GM18507 (cell line): Measurements from ENCODE around the gene ADGRB2.

ENCODE experiments used
- DNase-seq: peaks from one replicate; pipeline ENCODE4 v3.0.0; 2011; ENCODE audit warnings: low read depth; ENCODE audit not compliant: insufficient read length; ENCODE audit errors: extremely low spot score
- FAIRE-seq: peaks from 2 replicates; lab custom pipeline; 2011; peaks lifted over from hg19 to GRCh38; lab: Jason Lieb, UNC

The ADGRB2 gene

DNA sequence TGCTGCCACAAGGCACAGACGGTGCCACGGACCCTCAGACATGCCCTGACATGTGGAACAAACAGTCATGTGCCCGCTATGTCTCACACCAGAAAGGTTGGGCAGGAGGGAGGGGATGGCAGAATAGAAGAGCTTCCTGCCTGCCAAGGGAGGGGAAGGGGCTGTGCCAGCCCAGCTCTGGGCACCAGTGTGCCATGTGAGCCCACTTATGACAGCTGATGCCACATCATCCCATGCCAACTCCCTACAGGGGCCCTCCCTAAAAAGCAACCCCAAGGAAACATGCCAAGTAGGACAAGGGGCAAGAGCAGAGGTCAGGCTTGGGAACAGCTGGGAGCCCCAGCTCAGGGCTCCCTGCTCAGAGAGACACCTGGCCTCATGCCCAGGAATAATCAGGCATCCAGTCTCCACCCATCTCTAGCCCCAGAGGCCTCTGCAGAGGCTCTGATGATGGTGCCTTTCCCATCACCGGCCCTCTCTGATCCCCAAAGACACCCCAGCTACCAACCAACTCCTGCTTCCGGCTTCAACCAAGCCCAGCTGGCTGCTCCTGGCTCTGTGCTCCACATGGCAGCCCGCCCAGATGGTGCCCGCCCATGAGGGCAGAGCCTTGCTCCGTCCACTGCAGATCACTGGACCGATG lies 10.3 kb downstream of the ADGRB2 start:
- DNase-seq (no peak), FAIRE-seq (no peak)

DNA sequence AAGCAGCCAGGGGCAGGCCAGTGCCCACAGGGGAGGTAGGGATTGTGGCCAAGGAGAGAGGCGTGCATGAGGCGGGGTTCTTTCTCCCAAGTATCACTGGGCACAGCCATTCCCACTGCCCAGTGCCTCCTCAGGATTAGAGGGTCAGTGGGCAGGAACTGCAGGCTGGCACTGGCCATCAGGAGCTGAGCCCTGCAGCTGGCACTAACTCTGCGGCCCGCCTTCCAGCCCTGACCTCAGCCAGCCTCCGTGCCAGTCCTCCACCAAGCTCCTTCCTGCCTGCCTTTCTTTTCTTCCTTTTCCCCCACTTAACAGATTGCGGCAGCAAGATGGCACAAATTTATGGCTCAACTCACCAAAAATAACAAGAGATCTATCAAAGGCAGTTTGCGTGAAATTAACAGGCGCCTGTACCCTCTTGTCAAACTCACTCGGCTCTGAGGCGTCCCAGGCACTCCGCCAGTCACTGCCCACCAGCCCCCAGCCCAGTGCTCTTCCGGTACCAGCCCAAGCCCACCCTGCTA lies 11.1 kb downstream of the ADGRB2 start:
- FAIRE-seq (no peak), DNase-seq (no peak)

DNA sequence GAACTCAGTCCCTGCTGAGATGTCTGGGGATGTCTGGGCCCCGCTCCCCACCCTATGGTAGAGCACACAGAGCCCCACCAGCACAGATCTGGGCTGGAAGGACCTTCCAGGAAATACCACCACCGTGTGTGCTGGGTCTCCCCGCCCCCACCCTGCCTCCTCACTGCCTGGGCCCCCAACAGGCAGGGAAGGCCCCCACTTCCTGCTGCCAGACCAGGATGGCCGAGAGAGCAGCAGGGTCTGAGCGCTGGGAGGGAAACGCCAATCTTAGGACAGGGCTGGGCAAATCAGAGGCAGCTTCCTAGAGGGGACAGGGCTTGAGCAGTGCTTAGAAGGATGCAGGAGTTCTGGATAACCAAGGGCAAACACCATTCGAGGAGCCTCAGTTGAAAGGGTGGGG lies 11.9 kb downstream of the ADGRB2 start:
- DNase-seq (no peak), FAIRE-seq (no peak)

DNA sequence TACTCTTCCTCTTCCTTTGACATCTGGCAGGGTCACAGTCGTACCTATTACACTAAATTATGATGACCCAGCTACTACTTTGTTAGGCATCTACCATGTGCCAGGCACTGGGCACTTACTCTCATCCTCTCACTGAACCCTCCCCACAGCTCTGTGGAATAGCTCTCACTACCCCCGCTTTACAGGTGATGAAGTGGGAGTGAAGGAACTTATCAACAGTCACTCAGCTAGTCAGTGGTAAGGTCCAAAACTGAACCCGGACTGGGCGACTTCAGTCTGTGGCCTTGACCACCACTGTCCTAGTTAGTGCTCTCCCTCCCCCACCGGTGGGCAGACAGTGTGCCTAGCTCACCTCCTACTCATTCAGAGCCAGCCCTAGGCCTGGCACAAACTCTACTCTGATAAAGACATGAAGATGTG lies 12.3 kb downstream of the ADGRB2 start:
- DNase-seq (no peak), FAIRE-seq (peak; percentile 12)

DNA sequence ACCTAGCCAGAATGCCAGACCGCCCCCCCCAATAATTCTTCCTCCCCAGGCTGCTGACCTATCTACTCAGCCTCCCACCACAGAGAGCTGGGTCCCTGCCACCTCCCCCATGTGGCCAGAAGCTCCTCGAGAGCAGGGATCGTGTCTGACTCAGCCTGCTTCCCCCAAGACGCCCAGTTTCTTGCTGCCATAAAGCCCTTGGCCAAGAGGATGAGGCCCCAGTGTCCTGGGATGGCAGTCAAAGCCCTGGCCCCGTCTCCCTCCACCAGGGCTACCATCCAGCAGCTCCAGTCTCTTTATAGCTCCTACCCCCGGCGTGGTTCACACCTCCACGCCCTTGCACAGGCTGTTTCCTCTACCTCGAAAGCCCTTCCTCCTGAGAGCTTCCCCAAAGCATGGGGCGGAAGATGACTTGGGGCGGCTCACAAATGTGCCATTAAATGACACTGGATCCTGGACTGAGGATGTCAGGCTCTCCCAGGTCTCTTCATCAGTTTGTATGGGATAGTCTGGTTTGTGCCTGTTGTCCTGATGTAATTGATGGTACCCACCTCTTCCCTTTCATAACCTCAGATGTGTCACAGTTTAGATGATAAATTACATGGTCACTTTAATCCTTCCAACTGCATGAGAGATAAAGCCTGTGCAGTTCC lies 13.2 kb downstream of the ADGRB2 start:
- DNase-seq: no peak
- peak; percentile 74 for FAIRE-seq

DNA sequence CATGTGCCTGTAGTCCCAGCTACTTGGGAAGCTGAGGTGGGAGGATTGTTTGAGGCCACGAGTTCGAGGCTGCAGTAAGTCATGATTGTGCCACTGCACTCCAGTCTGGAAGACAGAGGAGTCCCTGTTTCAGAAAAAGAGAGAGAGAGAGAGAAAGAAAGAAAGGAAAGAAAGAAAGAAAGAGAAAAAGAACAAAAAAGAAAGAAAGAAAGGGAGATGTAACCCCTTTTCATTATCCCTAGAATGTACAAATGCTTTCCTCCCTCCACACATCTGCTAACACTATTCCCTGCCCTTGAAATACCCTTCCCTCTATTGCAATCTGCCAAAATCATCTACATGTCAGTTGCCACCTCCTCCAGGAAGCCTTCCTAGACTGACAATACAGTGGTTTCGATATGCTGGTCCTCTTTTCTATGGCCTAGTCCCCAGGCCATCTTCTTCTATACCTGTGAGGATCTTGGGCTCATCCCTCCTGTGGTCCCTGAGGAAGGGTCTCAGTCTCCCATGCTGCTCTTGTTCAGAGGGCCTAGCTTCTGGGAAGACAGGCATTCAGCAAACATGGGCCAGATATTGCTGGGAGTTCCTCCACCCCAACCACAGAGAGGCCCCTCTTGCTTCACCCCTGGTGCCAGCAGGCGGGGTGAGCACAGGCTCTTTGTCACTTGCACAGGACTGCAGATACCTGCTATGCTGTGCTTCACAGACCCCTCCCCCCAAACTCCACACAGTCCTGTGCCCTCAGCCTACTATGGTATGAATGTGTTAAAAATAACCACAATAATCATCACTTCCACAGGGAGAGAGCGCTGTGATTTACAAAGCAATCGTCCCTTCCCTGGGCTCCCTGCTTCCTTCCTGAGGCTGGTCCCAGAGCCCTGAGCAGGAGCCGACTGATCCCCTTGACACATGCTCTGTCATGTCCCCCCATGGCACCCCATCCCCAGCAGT lies 14.1 kb downstream of the ADGRB2 start:
- no peak for FAIRE-seq
- DNase-seq: no peak

DNA sequence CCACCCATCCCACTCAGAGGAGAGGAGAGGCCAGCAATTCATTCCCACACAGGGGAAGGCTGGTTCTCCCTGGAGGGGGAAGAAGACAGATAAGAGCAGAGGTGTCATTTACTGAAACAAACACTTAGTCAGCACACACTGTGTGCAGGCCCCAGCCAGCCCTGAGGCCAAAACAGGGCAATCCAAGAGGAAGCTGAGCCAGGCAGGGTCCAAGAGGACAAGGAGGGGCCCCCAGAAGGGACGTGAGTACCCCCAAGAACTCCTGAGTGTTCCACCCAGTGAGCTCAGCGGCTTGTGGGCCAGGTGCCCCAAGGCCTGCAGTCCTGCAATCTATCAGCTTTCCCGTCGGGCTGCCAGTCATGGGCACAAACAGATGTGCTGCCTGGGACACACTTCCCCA lies 15.8 kb downstream of the ADGRB2 start:
- no peak for FAIRE-seq
- no peak for DNase-seq

DNA sequence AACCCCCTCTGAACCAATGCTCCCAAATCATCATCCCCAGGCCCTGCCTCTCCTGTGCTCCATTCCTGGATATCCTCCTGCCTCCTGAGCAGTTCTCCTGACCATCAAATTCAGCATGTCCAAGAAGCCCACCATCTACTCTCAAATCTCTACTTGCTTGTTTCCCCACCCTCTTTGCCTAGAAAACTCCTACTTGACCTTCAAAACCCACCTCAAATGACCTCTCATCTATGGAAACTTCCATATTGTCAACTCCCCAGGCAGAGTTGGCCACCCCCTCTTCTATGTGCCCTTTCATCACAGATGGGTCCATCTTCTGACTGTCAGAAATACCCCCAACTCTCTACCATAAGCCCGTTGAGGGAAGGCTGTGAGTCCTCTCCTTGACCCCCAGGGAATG lies 16.8 kb downstream of the ADGRB2 start:
- DNase-seq (no peak), FAIRE-seq (no peak)

DNA sequence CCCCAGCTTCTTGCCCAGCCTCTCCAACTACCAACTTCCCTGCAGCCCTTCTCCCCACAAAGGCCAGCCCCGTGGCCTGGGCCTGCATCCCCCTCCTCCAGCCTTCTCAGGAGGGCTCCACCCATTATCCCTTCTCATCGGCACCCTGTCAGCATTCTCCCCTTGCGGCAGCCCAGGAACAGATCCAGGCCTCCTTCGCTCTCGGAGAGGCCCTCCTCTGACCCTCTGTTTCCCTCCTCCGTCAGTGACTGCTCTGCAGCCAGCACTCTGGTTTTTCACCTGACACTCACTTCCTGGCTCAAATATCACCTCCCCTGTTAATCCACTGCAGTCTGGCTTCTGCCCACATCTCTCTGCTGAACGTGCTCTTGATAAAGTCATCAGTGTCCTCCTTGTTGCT lies 17.5 kb downstream of the ADGRB2 start:
- FAIRE-seq (no peak), DNase-seq (no peak)

DNA sequence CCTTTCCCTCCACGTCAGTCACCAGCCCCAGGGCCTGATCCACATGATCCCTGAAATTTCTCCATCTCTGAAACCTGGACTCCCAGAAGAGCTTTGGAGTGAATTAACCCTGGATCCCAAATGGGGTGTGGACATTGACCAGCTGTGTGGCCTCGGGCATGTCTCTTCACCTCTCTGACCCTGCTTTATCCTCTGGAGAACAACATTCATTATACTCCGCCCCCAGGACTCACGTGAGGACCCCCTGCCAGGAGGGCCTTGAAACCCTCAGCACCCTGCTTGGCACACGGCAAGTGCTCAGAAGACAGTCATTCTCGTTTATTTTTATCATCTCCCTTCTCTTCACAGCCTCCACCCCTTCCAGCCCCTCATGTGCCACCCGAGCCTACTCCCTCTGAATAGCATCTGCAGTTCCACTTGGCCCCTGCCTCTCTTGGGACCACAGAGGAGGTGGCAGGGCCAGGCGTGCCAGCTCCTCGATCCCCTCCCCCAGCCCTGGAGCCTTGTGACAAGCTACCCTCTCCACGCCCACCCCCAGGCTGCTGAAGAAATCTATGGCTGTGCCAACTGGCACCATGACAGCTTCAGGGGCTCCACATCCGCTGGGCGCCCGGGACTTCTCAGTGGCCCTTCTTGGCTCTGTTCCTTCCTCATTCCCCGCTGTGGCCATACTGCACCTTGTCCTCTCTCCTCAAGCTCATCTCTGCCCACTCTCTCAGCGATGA lies 18.0 kb downstream of the ADGRB2 start:
- no peak for FAIRE-seq
- DNase-seq: no peak

DNA sequence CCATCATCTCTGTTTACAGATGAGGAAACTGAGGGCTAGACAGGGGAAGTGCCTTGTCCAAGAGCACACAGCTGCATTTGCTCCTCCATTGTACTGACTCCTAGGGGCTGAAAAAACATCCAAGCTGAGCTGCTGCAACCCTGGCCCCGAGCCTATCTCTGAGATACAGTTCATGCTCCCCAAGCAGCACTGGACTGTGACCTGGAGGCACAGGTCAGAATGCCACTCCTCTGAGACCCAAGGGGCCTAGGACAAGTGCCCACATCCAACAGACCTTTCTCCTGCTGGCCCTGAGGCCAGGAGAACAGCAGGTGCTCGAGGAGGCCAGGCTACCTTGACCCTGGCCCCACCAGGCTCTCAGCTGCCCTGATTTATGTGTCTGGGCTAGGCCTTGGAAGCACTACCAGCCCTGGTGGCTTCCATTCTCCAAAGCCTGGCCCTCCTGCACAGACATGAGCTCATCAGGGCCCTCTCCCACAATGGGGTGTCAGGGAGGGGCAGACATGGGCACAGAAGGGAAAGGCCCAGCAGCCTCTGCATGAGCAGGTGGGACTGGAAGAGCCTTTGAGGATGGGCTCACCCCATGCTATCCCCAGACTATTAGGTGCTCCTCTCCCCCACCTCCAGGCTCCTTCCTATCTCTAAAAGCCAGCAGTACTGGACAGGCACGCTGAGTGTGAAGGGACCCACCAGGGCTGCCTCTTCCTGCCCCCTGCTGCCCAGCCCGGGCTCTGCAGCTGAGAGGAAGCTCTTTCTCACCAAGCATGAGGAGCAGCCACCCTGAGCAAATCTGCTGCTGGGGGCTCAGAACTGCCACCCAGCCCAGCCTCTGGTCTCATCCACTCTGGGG lies 18.8 kb downstream of the ADGRB2 start:
- FAIRE-seq: peak; percentile 69
- peak; percentile 53 for DNase-seq

DNA sequence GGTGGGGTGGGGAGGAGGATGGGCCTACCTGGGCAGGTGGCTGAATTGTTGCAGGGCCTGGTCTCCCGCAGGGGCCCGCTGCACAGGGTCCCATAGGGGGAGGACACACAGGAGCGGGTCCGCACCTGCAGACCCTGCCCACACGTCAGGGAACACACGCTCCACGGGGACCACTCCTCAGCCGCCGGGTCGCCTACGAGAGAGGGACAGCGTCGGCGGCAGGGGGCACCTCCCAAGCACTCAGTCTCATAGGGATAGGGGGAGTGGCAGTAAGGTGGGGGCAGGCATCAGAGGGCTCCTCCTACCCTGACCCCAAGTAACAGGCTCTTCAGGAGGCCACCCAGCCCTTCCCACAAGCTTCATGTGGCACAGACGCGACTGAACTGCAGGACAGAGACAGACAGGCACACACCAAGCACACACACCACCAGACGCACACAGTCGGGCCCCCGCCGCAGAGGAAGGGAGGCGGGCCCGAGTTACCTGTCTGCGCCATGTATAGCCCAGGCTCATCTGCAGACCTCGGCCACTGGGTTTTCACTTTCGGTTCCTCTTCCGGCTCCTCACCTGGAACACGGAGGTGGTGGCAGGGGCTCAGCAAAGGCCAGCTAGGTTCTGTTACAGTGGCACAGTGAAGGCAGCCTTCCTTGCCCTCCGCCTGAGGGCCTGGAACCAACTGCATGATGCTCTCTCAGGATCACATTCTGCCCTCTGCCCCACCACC lies 19.8 kb downstream of the ADGRB2 start:
- FAIRE-seq: peak; percentile 93
- DNase-seq: peak; percentile 60

DNA sequence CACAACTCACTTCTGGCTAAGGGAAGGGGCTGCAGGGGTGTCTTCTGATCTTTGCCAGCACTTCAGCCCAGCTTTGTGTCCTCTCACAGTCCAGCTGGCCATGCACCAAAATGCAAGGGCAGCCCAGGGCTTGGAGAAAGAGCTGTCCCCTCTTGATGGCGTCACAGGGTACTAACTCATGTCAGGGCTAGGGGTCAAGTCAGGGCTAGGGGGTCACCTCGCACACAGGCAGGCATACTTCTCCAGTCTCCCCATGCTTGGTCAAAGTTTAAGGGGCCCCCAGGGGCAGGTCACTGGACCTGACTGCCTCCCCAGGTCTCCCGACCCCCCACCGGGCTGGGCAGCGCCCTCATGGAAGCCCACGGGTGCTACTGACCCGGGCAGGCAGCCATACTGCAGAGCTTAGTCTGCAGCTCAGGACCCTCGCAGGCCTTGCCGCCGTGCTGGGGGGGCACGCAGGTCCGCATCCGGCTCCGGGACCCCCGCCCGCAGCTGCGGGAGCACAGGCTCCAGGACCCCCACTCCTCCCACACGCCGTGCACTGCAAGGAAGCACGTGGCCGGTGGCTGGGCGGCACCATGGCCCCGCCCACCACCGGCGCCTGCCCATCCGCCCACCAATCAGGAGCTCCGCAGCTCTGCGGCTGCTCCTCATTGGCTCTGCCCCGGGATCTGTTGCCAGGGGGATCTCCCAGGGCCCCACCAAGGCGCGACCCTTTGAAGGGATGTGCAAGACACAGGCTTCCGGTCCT lies 21.5 kb downstream of the ADGRB2 start:
- DNase-seq: no peak
- FAIRE-seq: no peak

DNA sequence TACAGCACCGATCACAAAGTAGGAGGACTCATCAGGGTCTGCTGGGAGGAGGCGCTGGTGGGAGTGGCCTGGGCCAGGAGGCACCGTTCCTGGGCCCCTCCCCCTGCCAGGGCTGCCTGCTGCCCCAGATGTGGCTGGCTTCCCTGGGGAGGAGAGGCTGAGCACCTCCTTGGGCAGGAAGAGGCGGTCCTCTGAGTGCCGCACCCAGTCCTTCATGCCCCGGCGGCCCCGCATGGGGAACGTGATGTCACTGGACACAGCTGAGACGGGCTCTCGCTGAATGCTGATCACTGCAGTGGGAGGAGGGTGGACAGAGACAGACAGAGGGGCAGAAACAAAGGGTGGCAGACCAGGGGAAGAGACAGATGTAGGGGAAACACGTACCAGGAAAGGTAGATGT lies 24.8 kb downstream of the ADGRB2 start:
- DNase-seq (no peak), FAIRE-seq (no peak)

DNA sequence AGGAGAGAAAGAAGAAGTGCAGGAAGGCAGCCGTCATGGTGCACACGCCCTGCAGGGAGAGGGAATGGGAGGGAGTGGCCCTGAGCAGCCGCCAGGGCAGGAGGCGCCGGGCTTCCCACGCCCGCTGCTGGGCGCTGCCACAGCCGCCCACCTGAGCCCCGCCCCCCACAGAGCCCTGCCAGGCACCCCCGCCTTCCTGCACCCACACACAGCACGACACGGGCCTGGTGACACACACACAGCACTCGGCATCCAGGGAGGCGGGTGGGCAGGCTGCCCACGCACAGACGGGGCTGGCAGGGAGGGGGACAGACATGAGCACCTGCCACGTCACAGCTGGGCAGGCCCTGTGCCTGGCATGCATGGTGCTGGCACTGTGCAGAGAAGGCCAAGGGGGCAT lies 27.5 kb downstream of the ADGRB2 start:
- FAIRE-seq: no peak

DNA sequence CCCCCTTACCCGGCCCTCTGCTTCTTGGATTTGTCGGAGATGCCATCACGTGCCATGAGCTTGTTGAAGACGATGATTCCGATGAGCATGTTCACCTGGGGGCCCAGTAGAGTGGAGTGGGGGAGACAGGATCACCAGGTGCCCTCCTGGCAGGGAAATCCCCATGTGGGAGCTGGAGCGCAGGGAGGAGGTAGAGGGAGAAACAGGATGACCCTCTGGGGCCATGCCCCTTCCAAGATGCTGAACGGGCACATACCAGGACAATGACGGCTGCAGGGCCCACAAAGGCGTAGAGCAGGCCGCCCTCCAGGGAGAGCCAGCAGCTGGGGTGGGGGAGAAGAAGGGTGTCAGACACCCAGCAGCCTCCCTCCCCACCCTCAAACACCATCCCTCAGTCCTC lies 28.6 kb downstream of the ADGRB2 start:
- FAIRE-seq (no peak), DNase-seq (no peak)

More for the DNA sequence above, 27.5 kb downstream of the ADGRB2 start:
- no peak for DNase-seq

DNA sequence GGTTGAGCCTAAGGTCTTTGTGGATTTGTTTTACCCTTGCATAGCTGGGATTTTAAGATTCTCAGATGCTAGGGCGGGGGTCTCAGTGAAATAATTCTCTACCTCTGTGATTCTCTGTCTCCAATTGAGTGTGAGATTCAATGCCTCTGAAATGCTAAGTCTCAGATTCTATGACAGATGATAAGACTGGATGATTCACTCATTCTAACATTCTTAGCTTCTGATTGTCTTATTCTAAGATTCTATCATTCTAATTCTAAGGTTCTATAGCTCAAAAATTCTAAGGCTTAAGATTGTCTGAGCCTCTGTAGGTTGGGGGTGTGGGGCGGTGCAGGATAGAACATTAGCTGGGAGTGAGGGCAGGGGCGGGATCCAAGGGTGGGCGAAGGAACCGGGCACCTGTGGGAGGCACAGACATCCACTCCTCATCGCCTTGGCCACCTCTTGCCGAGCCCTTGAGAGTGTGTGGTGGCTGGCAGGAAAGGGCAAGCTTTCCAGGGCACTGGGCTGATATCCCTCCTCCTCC lies 29.5 kb downstream of the ADGRB2 start:
- FAIRE-seq: no peak

More for the DNA sequence above, 29.5 kb downstream of the ADGRB2 start:
- no peak for DNase-seq
